PFSK-1 (cell line): ENCODE data around the gene DIAPH1.

ENCODE experiments used
- POLR2AphosphoS5 ChIP-seq: IDR thresholded peaks from 2 replicates; pipeline ENCODE4 v1.6.1; 2012; ENCODE audit warnings: low read depth, mild to moderate bottlenecking, control low read depth, low read length, moderate library complexity
- TAF1 ChIP-seq: IDR thresholded peaks from 2 replicates; pipeline ENCODE4 v1.6.1; 2012; ENCODE audit warnings: low read length, control low read depth, borderline replicate concordance; ENCODE audit not compliant: insufficient read depth

- TF ChIP-seq TAF1 (no peak), POLR2AphosphoS5 (no peak)
These were observed 39.2 kb upstream of the DIAPH1 start for GRCh38 chr5:141657937-141658545.
